ENCODE data around the gene FAM221A. TPM values are rescaled to one million over a fixed set of nuclear protein-coding genes. Genes with fewer than 3 reads are reported as not detected.

FAM221A gene
- total and polyA plus RNA-seq, 2 of the 8 experiments (the other 6 are each of a cell fraction or from before 2014, with no cell fraction given), result 21.5 to 39.0 TPM

DNA sequence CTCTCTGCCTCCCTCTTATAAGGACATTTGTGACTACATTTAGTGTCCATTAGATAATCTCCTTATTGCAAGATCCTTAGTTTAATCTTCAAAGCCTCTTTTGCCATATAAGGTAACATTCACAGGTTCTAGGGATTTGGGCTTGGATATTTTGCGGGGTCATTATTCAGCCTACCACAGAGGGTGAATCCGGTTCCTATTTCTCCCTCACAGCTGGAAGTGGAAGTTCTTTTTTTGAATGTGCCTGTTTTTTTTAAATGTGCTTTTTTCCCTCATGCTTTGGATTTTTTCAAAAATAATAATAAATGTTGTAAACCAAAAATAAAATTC, 17.1 kb upstream of the FAM221A start:
- no peak overlapping the region for H3K23ac ChIP-seq (ENCODE audit: insufficient read length)
- H3K27ac ChIP-seq (ENCODE audit: low read depth, low read length), result peak overlapping the region; percentile 66; the same call in 1 of the 2 replicates
- H3K23me2 ChIP-seq (ENCODE audit: low read depth, low read length), result peaks cover 2% of the 10 kb centered on the region; the same call in 1 of the 2 replicates
- no peak for DNase-seq (ENCODE audit: low read depth in 1 of 2, low spot score in 2 of 2)
- H2BK120ac ChIP-seq (replicated peaks; ENCODE audit: low read depth, low read length), result peak overlapping the region; percentile 25
- FAIRE-seq, result no peak
- H3K79me2 ChIP-seq (ENCODE audit: control insufficient read depth in 1 of 2, insufficient read depth in 2 of 2, low read length in 2 of 2), result no peaks in the 10 kb centered on the region
- H2BK15ac ChIP-seq (ENCODE audit: low read length), result no peak overlapping the region
- H3K4me2 ChIP-seq (ENCODE audit: insufficient read depth in 1 of 2, low read depth in 2 of 2, low read length in 2 of 2), result peak overlapping the region; percentile 54 to 64; a peak in 3 of 4 replicates
- H3K9me3 ChIP-seq (ENCODE audit: insufficient read depth in 2 of 2, low read depth in 1 of 2, low read length in 1 of 2), result no peaks in the 10 kb centered on the region
- no peaks in the 10 kb centered on the region for H3K27me3 ChIP-seq (replicated peaks in 1 of 4; ENCODE audit: control insufficient read depth in 3 of 4, extremely low read depth in 1 of 4, insufficient read depth in 3 of 4, low read length in 3 of 4)
- H3K56ac ChIP-seq (replicated peaks; ENCODE audit: insufficient read length, low read depth, low read length), result no peak overlapping the region
- WGBS, 2 experiments (ENCODE audit: extremely low coverage in 1 of 2, insufficient coverage in 1 of 2, insufficient read length in 1 of 2, insufficient replicate concordance in 2 of 2, low coverage in 1 of 2, low lambda C conversion rate in 2 of 2, missing lambda C conversion rate in 1 of 2), result 10% methylated on average over 2 of the region's 2 CpGs; no CpG with 5 or more reads in 1 of the 2 experiments
- no peak overlapping the region for H3K4ac ChIP-seq (replicated peaks; ENCODE audit: insufficient read length, low read depth, low read length)
- no peaks in the 10 kb centered on the region for H3K79me1 ChIP-seq (ENCODE audit: low read depth, low read length)
- ChIA-PET POLR2A (ENCODE audit: partially characterized antibody) (interaction anchor here (0.6 to 3.9 kb wide), 11 partner anchors 8 to 66 kb away, joined by 3 to 27 read pairs (median 4); partner anchors contain the start of genes CCDC126 and FAM221A), CTCF (ENCODE audit: partially characterized antibody) (interaction anchor here (1.0 to 2.2 kb wide), 8 partner anchors 10 to 116 kb away, joined by 3 to 11 read pairs (median 6); partner anchors contain the start of gene FAM221A)
- H2BK20ac ChIP-seq (ENCODE audit: low read length), result no peak overlapping the region
- H2BK12ac ChIP-seq (ENCODE audit: low read depth, low read length), result peak overlapping the region; percentile 22; the same call in 1 of the 2 replicates
- H4K91ac ChIP-seq (replicated peaks; ENCODE audit: insufficient read length, low read length), result no peak overlapping the region
- H4K5ac ChIP-seq (ENCODE audit: insufficient read length, low read depth, low read length), result no peak overlapping the region
- peaks cover 6 to 16% (median 12%) of the 10 kb centered on the region in 4 experiments for H3K4me1 ChIP-seq (replicated peaks in 1 of 4; ENCODE audit: control insufficient read depth in 3 of 4, insufficient read depth in 4 of 4, low read length in 3 of 4)
- no peaks in the 10 kb centered on the region for H4K20me1 ChIP-seq (replicated peaks in 1 of 2; ENCODE audit: control insufficient read depth in 1 of 2, insufficient read depth in 2 of 2, low read length in 2 of 2)
- no peak overlapping the region for H4K8ac ChIP-seq (ENCODE audit: extremely low read depth, insufficient read depth, low read length)
- peak overlapping the region; percentile 16; the same call in 1 of the 2 replicates for H2AFZ ChIP-seq (ENCODE audit: low read length)
- no peaks in the 10 kb centered on the region for H3K36me3 ChIP-seq (ENCODE audit: control insufficient read depth in 2 of 4, insufficient read depth in 4 of 4, low read length in 3 of 4)
- peak overlapping the region in 1 of 4 experiments; percentile 23; a peak in 1 of 8 replicates for H3K4me3 ChIP-seq (ENCODE audit: extremely low read depth in 1 of 4, insufficient read depth in 2 of 4, low read depth in 3 of 4, low read length in 4 of 4)
- H3K9ac ChIP-seq (replicated peaks in 1 of 4; ENCODE audit: extremely low read depth in 1 of 4, low read depth in 3 of 4, low read length in 3 of 4), result no peak overlapping the region; a peak in 1 of 7 replicates
- H2AK5ac ChIP-seq (ENCODE audit: low read depth, low read length), result no peak overlapping the region
- no peak overlapping the region for H3K18ac ChIP-seq (ENCODE audit: extremely low read depth, low read length)
- no peak overlapping the region for H3K14ac ChIP-seq (ENCODE audit: insufficient read length)
- peak overlapping the region; percentile 84; the same call in 1 of the 2 replicates for H2BK5ac ChIP-seq (ENCODE audit: low read depth, low read length)
- TF ChIP-seq SRF (IDR thresholded peaks at IDR 0.05; ENCODE audit: low read depth, low read length) (peak; percentile 87), TAF7 (optimal IDR thresholded peaks at IDR 0.05; ENCODE audit: borderline replicate concordance, low read depth, low read length) (no peak)

All from H1 (cell line).